ENCODE data around the gene SIX1.

Gene SIX1

DNA sequence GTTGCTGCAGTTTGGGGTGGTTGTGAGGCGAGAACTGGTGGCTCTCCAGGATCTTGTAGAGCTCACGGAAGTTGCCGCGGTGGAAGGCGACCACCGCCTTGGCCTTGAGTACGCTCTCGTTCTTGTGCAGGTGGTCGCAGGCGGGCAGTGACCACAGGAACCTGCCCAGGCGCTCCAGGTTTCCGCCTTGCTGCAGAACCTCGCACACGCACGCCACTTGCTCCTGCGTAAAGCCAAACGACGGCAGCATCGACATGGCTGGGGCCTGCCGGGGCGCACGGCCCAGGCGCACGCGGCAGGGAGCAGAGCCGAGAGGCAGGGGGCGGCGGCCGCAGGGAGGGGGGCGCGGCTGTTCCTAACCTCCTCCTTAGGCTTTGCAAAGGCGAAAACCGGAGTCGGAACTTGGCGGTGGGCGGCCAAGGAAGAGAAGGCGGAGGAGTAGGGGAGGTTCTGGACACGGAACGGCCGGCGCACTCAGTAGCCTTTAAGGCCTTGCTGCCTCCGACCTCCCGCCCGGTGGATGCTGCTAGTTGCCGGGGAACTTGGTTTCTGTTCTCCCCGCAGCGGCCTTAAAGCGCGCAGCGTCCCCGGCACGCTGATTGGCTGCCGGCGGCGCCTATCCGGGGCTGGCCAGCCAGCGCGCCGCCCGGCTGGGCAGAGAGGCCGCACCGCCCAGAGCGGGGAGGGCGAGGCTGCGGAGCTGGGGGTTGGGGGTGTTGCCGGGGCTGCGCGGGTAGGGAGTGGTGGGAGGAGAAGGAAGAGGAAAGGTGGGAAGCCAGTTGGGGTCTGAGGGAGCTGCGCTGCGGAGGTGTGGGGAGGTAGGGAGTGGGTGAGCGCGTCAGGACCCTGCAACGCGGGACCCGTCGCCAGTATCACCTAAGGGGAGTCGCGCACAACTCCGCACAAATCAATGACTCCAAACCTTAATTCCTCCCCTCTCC is at the start of gene SIX1:
Gene SIX1 (minus strand): TSS at position 544 of the 941 bp plus-strand sequence. CDS start 288 bp downstream, at position 256.
- Histone ChIP-seq H3K4me3 (ENCODE audit: insufficient read depth, low read length, poor library complexity, severe bottlenecking) (no peak within 1 kb of the TSS), H3K9me3 (ENCODE audit: insufficient read depth, low read length) (no peaks in the 10 kb centered on the region), H4K20me1 (ENCODE audit: low read depth, low read length) (no peaks in the 10 kb centered on the region), H3K27me3 (ENCODE audit: low read length) (no peaks in the 10 kb centered on the region), H3K9me2 (replicated peaks; ENCODE audit: insufficient read depth, low read length) (no peaks in the 10 kb centered on the region), H3K36me3 (ENCODE audit: low read length) (no peaks in the 10 kb centered on the region), H3K27ac (ENCODE audit: low read depth, low read length) (no peak within 1 kb of the TSS), H2AFZ (ENCODE audit: low read depth, low read length, severe bottlenecking) (no peak within 1 kb of the TSS), H3K4me2 (ENCODE audit: low read depth, low read length, poor library complexity, severe bottlenecking) (no peak within 1 kb of the TSS), H3K9ac (ENCODE audit: low read length) (no peak within 1 kb of the TSS), H3K79me2 (ENCODE audit: insufficient read depth, low read length) (no peaks in the 10 kb centered on the region), H3F3A (ENCODE audit: insufficient read depth) (no peaks in the 10 kb centered on the region)
- TF ChIP-seq EZH2phosphoT487 (conservative IDR thresholded peaks at IDR 0.05; ENCODE audit: low read length) = no peak
- TF ChIP-seq, protein P1, sequence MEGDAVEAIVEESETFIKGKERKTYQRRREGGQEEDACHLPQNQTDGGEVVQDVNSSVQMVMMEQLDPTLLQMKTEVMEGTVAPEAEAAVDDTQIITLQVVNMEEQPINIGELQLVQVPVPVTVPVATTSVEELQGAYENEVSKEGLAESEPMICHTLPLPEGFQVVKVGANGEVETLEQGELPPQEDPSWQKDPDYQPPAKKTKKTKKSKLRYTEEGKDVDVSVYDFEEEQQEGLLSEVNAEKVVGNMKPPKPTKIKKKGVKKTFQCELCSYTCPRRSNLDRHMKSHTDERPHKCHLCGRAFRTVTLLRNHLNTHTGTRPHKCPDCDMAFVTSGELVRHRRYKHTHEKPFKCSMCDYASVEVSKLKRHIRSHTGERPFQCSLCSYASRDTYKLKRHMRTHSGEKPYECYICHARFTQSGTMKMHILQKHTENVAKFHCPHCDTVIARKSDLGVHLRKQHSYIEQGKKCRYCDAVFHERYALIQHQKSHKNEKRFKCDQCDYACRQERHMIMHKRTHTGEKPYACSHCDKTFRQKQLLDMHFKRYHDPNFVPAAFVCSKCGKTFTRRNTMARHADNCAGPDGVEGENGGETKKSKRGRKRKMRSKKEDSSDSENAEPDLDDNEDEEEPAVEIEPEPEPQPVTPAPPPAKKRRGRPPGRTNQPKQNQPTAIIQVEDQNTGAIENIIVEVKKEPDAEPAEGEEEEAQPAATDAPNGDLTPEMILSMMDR (IDR thresholded peaks at IDR 0.05; ENCODE audit: insufficient read depth, low read length, poor library complexity, severe bottlenecking) = no peak

DNA sequence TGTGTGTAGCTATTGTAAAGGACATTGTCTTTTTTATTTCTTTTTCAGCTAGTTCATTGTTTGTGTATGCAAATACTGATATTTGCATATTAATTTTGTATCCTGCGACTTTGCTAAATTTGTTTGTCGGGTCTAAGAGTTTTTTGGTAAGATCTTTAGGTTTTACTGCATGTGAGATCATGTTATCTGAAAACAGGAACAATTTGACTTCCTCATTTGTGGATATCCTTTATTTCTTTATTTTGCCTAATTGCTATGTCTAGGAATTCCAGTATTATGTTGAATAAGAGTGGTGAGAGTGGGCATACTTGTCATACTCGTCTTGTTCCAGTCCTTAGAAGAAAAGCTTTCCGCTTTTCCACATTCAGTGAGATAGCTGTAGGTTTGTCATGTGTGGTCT is 46.0 kb upstream of the SIX1 start:
- H3K9me3 ChIP-seq (ENCODE audit: insufficient read depth, low read length) = no peaks in the 10 kb centered on the region
- no peak overlapping the region for H3K27ac ChIP-seq (ENCODE audit: low read depth, low read length)
- no peak overlapping the region for H3K4me2 ChIP-seq (ENCODE audit: low read depth, low read length, poor library complexity, severe bottlenecking)
- H3K9ac ChIP-seq (ENCODE audit: low read length) = no peak overlapping the region
- H3K27me3 ChIP-seq (ENCODE audit: low read length) = no peaks in the 10 kb centered on the region
- H3K9me2 ChIP-seq (replicated peaks; ENCODE audit: insufficient read depth, low read length) = no peaks in the 10 kb centered on the region
- H3K4me3 ChIP-seq (ENCODE audit: insufficient read depth, low read length, poor library complexity, severe bottlenecking) = no peak overlapping the region
- H3K79me2 ChIP-seq (ENCODE audit: insufficient read depth, low read length) = no peaks in the 10 kb centered on the region
- TF ChIP-seq, protein P1 (IDR thresholded peaks at IDR 0.05; ENCODE audit: insufficient read depth, low read length, poor library complexity, severe bottlenecking) = no peak
- TF ChIP-seq EZH2phosphoT487 (conservative IDR thresholded peaks at IDR 0.05; ENCODE audit: low read length) = no peak
- H3F3A ChIP-seq (ENCODE audit: insufficient read depth) = no peaks in the 10 kb centered on the region
- no peak overlapping the region for H2AFZ ChIP-seq (ENCODE audit: low read depth, low read length, severe bottlenecking)
- H4K20me1 ChIP-seq (ENCODE audit: low read depth, low read length) = no peaks in the 10 kb centered on the region
- H3K36me3 ChIP-seq (ENCODE audit: low read length) = no peaks in the 10 kb centered on the region

DNA sequence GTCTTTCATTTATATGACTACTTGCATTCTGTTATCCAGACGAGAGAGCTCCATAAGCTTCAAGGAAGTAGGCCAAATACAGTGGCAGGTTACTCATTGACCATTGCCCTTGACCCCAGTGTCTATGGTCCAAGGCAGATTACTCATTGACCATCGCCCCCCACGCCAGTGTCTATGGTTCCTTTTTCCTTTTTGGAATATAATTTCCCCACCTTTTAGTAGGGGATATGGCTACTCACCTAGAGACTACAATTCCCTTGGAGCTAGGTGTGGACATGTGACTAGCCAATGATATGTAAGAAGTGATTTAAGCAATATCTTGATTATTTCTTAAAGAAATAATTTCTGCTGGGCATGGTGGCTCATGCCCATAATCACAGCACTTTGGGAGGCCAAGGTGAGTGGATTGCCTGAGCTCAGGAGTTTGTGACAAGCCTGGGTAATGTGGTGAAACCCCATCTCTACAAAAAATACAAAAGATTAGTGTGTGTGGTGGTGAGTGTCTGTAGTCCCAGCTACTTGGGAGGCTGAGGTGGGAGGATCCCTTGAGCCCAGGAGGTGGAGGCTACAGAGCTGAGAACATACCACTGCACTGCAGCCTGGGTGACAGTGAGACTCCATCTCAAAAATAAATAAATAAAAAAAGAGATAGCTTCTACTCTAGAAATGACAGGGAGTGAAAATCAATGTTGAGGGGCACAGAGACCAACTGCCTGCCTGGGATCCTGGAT is 42.3 kb upstream of the SIX1 start:
- H3K9me2 ChIP-seq (replicated peaks; ENCODE audit: insufficient read depth, low read length) = no peaks in the 10 kb centered on the region
- no peaks in the 10 kb centered on the region for H3K36me3 ChIP-seq (ENCODE audit: low read length)
- H3K27ac ChIP-seq (ENCODE audit: low read depth, low read length) = no peak overlapping the region
- H3K27me3 ChIP-seq (ENCODE audit: low read length) = no peaks in the 10 kb centered on the region
- H3K4me2 ChIP-seq (ENCODE audit: low read depth, low read length, poor library complexity, severe bottlenecking) = no peak overlapping the region
- TF ChIP-seq, protein P1 (IDR thresholded peaks at IDR 0.05; ENCODE audit: insufficient read depth, low read length, poor library complexity, severe bottlenecking) = no peak
- no peak for TF ChIP-seq EZH2phosphoT487 (conservative IDR thresholded peaks at IDR 0.05; ENCODE audit: low read length)
- no peaks in the 10 kb centered on the region for H3F3A ChIP-seq (ENCODE audit: insufficient read depth)
- no peak overlapping the region for H2AFZ ChIP-seq (ENCODE audit: low read depth, low read length, severe bottlenecking)
- no peak overlapping the region for H3K4me3 ChIP-seq (ENCODE audit: insufficient read depth, low read length, poor library complexity, severe bottlenecking)
- H3K9ac ChIP-seq (ENCODE audit: low read length) = no peak overlapping the region
- H3K9me3 ChIP-seq (ENCODE audit: insufficient read depth, low read length) = no peaks in the 10 kb centered on the region
- no peaks in the 10 kb centered on the region for H3K79me2 ChIP-seq (ENCODE audit: insufficient read depth, low read length)
- H4K20me1 ChIP-seq (ENCODE audit: low read depth, low read length) = no peaks in the 10 kb centered on the region

All from SU-DHL-6 (cell line).